Measurements from ENCODE around the gene HSFX3.
"Not testable (repeated sequence)": the region's sequence is repeated elsewhere in the genome, so short reads cannot be mapped to it uniquely, and the experiment has no call there.

Gene HSFX3

GRCh38 chrX:149567621-149568417 lies 18.1 kb upstream of the HSFX3 start:
- H3K9ac ChIP-seq: no peak overlapping the region
- no peaks in the 10 kb centered on the region for H3K9me3 ChIP-seq (ENCODE audit: control insufficient read depth, low read length)
- no peaks in the 10 kb centered on the region for H3K27me3 ChIP-seq (ENCODE audit: control insufficient read depth, insufficient read depth, low read length)
- H3K4me3 ChIP-seq (ENCODE audit: low read depth, low read length): no peak overlapping the region
- peaks cover 16% of the 10 kb centered on the region for H3K4me1 ChIP-seq
- H3K79me2 ChIP-seq: no peaks in the 10 kb centered on the region
- no peaks in the 10 kb centered on the region for H3K36me3 ChIP-seq (ENCODE audit: control insufficient read depth, insufficient read depth, low read length)
- TF ChIP-seq CTCF (IDR thresholded peaks at IDR 0.05): no peak
- no peak overlapping the region for H2AFZ ChIP-seq
- peak overlapping the region; percentile 45 for H3K27ac ChIP-seq
- H3K4me2 ChIP-seq (ENCODE audit: low read length): no peak overlapping the region

- H2AFZ ChIP-seq: no peak overlapping the region
- H3K79me2 ChIP-seq: no peaks in the 10 kb centered on the region
- no peak overlapping the region for H3K4me2 ChIP-seq (ENCODE audit: low read length)
- H3K27me3 ChIP-seq (ENCODE audit: control insufficient read depth, insufficient read depth, low read length): no peaks in the 10 kb centered on the region
- H3K9me3 ChIP-seq (ENCODE audit: control insufficient read depth, low read length): no peaks in the 10 kb centered on the region
- no peak overlapping the region for H3K4me3 ChIP-seq (ENCODE audit: low read depth, low read length)
- H3K4me1 ChIP-seq: no peaks in the 10 kb centered on the region
- no peak for TF ChIP-seq CTCF (IDR thresholded peaks at IDR 0.05)
- H3K27ac ChIP-seq: no peak overlapping the region
- no peak overlapping the region for H3K9ac ChIP-seq
- no peaks in the 10 kb centered on the region for H3K36me3 ChIP-seq (ENCODE audit: control insufficient read depth, insufficient read depth, low read length)
These were observed 13.6 kb upstream of the HSFX3 start for GRCh38 chrX:149563359-149563758.

- not testable (repeated sequence) for H3K79me2 ChIP-seq; H3K4me1 ChIP-seq; H3K4me3 ChIP-seq (ENCODE audit: low read depth, low read length); H3K4me2 ChIP-seq (ENCODE audit: low read length); H3K27me3 ChIP-seq (ENCODE audit: control insufficient read depth, insufficient read depth, low read length); H3K36me3 ChIP-seq (ENCODE audit: control insufficient read depth, insufficient read depth, low read length); H2AFZ ChIP-seq; H3K9ac ChIP-seq; H3K9me3 ChIP-seq (ENCODE audit: control insufficient read depth, low read length); H3K27ac ChIP-seq
These were observed 5.5 kb upstream of the HSFX3 start for GRCh38 chrX:149555251-149555650.

GRCh38 chrX:149551939-149552248 lies 2.2 kb upstream of the HSFX3 start:
- not testable (repeated sequence) for H2AFZ ChIP-seq; H3K4me3 ChIP-seq (ENCODE audit: low read depth, low read length); H3K4me1 ChIP-seq; H3K4me2 ChIP-seq (ENCODE audit: low read length); H3K36me3 ChIP-seq (ENCODE audit: control insufficient read depth, insufficient read depth, low read length); H3K9me3 ChIP-seq (ENCODE audit: control insufficient read depth, low read length); H3K27me3 ChIP-seq (ENCODE audit: control insufficient read depth, insufficient read depth, low read length); H3K9ac ChIP-seq; H3K27ac ChIP-seq; H3K79me2 ChIP-seq

- not testable (repeated sequence) for H3K4me1 ChIP-seq; H3K9me3 ChIP-seq (ENCODE audit: control insufficient read depth, low read length); H3K4me3 ChIP-seq (ENCODE audit: low read depth, low read length); H3K9ac ChIP-seq; H3K4me2 ChIP-seq (ENCODE audit: low read length); H2AFZ ChIP-seq; H3K27me3 ChIP-seq (ENCODE audit: control insufficient read depth, insufficient read depth, low read length); H3K27ac ChIP-seq; H3K36me3 ChIP-seq (ENCODE audit: control insufficient read depth, insufficient read depth, low read length); H3K79me2 ChIP-seq
These were observed 1.7 kb upstream of the HSFX3 start for GRCh38 chrX:149551245-149551938.

- H3K9me3 ChIP-seq (ENCODE audit: control insufficient read depth, low read length); H3K4me3 ChIP-seq (ENCODE audit: low read depth, low read length); H2AFZ ChIP-seq; H3K36me3 ChIP-seq (ENCODE audit: control insufficient read depth, insufficient read depth, low read length); H3K79me2 ChIP-seq; H3K4me2 ChIP-seq (ENCODE audit: low read length); H3K27ac ChIP-seq; H3K4me1 ChIP-seq; H3K27me3 ChIP-seq (ENCODE audit: control insufficient read depth, insufficient read depth, low read length); H3K9ac ChIP-seq: not testable (repeated sequence)
These were observed 730 bp upstream of the HSFX3 start for GRCh38 chrX:149550454-149550853.

GRCh38 chrX:149547782-149548181 lies 1.9 kb downstream of the HSFX3 start:
- H3K9me3 ChIP-seq (ENCODE audit: control insufficient read depth, low read length); H3K36me3 ChIP-seq (ENCODE audit: control insufficient read depth, insufficient read depth, low read length); H2AFZ ChIP-seq; H3K4me2 ChIP-seq (ENCODE audit: low read length); H3K9ac ChIP-seq; H3K79me2 ChIP-seq; H3K27me3 ChIP-seq (ENCODE audit: control insufficient read depth, insufficient read depth, low read length); H3K27ac ChIP-seq; H3K4me3 ChIP-seq (ENCODE audit: low read depth, low read length); H3K4me1 ChIP-seq: not testable (repeated sequence)

GRCh38 chrX:149546962-149547361 lies 2.8 kb downstream of the HSFX3 start:
- H3K9ac ChIP-seq; H3K27me3 ChIP-seq (ENCODE audit: control insufficient read depth, insufficient read depth, low read length); H3K27ac ChIP-seq; H3K36me3 ChIP-seq (ENCODE audit: control insufficient read depth, insufficient read depth, low read length); H3K4me3 ChIP-seq (ENCODE audit: low read depth, low read length); H3K9me3 ChIP-seq (ENCODE audit: control insufficient read depth, low read length); H3K4me1 ChIP-seq; H3K79me2 ChIP-seq; H3K4me2 ChIP-seq (ENCODE audit: low read length); H2AFZ ChIP-seq: not testable (repeated sequence)

- not testable (repeated sequence) for H3K4me2 ChIP-seq (ENCODE audit: low read length)
These were observed 3.9 kb downstream of the HSFX3 start for GRCh38 chrX:149545545-149546543.

More at GRCh38 chrX:149545545-149546543, 3.9 kb downstream of the HSFX3 start:
- H3K9me3 ChIP-seq (ENCODE audit: control insufficient read depth, low read length); H3K4me3 ChIP-seq (ENCODE audit: low read depth, low read length); H3K27me3 ChIP-seq (ENCODE audit: control insufficient read depth, insufficient read depth, low read length); H3K79me2 ChIP-seq; H2AFZ ChIP-seq; H3K36me3 ChIP-seq (ENCODE audit: control insufficient read depth, insufficient read depth, low read length); H3K9ac ChIP-seq; H3K4me1 ChIP-seq; H3K27ac ChIP-seq: not testable (repeated sequence)
